ENCODE results near the gene SOX6.
"Not testable (repeated sequence)": the region's sequence is repeated elsewhere in the genome, so short reads cannot be mapped to it uniquely, and the experiment has no call there.

The SOX6 gene

DNA sequence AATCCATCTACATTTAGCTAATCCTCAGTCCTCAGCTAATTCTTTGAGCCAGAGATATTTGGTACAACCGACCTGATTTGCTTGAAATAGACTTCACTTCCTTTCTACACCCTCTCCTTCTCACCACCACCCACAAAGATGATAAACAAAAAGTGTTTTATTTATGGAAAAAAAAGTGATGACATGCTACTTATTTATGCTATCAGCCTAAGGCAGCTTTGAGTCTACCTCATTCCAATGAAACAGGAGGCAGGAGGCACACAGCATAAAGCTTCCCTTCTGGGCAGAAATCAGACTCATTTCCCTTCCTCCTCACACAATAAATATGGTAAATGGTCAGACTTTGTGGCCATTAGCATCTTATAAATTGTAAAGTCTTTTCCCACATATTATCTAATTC lies 325.7 kb downstream of the SOX6 start:
- DNase-seq: no peak

DNA sequence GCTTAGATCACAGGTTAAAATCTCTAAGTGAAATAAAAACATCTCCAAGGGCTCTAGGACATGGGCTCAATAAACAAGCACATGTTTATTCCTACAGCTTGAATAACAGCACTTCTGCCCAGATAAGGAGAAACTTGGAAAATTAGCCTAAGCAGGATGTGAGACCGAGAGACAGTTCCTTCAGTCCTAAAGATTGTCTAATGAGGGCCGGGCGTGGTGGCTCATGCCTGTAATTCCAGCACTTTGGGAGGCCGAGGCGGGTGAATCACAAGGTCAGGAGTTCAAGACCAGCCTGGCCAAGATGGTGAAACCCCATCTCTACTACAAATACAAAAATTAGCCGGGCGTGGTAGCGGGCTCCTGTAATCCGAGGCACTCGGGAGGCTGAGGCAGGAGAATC lies 327.2 kb downstream of the SOX6 start:
- not testable (repeated sequence) for DNase-seq

DNA sequence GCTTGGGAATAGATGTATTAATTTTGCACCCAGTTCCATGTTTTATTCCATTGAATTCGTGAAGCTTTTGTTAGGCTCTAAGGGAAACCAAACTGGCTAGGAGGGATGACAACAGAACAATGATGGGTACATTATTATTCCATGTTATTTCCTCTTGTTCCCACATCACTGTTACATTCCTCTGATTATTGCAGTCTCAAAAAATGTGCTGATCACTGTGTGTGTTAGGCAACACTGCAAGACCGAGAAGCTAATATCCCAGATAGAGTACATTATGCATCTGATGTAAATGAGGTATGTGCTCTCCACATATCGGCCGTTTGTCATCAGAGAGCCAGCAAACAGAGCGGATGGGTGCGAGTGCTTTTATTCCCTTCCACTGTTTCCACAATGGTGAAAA lies 327.9 kb downstream of the SOX6 start:
- no peak for DNase-seq

DNA sequence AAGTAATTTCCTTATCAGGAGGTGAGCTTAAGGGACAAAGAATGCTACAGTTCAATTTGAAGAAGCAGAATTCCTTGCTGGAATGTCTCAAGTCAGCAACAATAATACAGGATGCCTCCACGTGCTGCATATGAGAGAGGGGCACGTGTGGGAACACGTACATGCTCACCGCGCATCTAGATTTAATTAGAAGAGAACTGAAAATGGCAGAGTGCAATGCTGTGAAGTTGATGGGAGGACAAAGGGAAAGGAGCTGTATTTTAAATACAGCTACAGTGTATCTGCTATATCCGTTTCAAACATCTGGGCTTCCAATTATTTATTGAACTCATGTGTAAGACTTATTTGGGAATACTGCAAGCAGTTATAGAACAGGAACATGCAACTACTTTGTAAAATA lies 328.7 kb downstream of the SOX6 start:
- no peak for DNase-seq

DNA sequence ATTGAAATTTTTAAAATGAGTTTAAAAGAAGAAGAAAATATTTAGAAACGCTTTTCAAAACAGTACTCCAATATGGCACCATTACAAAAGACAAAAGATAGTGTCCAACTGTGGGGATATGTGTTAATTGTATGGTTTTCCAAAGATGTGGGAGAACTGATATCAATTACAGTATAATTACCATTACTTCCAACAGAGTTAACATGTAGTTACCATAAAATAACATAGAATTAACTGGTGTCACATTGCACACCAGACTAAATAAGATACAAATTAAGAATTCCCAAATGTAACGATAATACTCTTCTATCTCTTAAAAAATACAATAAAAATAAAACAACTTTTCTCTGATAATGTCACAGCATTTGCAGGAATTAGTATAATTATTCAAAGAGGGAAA lies 329.5 kb downstream of the SOX6 start:
- DNase-seq: no peak

DNA sequence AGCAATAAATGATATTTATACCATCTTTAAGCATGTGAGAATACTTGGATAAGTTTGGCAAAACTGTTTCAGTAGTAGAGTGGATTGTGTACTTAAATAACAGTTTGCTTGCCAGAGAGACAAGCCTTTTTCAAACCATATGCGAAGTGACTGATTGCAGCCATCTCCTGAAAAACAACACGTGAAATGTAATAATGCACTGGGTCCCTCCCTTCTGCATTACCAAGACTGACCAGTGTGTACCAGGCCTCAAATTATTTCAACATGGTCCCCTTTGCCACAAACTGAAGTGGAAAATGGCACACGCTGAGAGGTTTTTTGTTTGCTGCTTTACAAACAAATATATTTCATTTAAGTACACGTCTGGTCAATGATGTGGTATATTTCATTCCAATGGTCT lies 337.4 kb downstream of the SOX6 start:
- no peak for DNase-seq

DNA sequence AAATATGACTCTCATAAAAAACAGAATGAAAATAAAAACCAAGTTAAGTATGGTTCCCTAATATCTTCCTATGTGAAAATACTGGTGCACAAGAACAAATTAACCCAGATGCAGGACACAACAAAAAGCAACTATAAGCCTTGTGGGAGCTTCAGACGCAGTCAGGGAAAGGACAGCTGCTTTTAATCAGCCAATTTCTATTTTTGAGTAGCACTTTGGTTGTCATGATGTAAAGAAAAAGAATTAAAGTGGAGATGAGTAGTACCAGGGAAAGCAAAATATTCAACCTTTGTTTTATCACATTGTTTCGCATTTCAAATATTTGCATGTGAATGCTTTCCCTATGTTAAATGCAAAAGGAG lies 339.9 kb downstream of the SOX6 start:
- no peak for DNase-seq

DNA sequence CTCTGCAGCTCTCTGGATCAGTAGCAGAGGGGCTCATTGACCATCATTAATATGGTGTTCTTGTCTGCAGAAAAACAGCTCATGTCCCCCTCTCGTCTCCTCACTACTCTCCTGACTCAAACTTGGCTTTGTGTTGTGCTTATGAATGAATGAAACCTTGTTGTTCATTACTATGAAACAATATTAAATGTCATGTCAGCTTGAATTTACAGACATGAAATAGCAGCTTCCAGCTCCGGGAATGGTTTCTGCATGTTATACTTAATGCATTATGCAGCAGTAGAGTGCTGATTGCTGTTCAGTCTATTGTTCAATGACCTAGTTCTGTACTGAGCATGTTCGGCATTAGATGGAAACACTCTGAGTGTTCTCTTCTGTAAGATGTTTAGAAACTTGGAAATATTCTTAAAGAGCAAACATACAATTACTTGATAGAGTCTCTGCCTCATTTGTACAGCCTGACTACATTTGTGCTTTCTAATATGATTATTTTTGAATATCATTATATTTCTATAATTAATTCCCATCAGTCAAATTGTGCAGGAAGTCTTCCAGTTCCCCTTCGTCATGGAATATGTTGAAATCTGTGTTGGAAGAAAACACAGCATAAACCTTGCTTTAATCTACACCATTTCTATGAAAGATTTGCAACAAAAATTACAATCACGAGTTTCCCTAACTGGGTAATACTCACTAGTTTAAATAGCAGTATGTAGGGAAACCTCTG lies 340.4 kb downstream of the SOX6 start:
- no peak for DNase-seq

DNA sequence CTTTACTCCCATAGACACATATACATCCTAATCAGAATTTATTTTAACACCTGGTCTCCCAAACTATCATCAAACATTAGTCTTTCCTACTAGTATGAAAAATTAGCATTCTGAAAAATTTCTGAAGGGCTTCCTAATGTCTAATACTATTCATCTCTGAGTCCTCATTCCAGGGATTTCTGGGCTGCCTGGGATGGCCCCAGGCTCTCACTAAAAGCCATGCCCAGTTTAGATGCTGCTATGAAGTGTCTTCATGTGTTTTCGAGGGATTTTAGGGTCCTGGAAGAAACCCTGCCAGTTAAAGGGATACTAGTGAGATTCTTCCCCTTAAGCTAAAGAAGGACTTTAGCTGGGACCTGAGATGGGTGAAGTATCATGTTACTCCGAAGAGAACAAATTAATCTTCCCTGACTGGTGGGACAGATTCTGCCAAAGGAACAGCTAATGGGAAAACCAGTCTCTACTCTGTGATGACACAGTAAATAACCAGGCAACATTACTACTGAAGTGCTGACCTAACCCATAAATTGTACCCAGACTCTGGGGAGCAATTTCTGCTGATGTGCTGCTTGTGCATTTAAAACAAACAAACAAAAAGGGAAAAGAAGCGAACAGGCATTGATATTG lies 342.6 kb downstream of the SOX6 start:
- no peak for DNase-seq

DNA sequence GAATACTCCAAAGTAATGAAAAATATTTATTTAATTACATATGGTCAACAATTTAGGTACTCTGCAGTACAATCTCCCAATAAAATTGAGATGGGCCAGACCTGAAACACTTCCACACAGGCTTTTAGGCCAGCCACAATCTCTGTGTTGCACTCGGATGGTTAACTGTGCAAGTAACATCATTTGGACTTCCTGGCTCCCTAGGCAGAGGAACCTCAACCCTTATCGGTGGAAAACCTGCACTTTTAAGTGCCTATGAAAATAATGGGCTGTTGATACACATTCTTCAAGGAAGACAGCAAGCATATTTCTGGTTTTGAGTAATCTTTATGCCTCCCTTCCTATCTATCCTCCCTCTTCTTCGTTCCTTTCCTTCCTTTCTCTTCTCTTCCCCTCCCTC lies 343.1 kb downstream of the SOX6 start:
- DNase-seq: no peak

DNA sequence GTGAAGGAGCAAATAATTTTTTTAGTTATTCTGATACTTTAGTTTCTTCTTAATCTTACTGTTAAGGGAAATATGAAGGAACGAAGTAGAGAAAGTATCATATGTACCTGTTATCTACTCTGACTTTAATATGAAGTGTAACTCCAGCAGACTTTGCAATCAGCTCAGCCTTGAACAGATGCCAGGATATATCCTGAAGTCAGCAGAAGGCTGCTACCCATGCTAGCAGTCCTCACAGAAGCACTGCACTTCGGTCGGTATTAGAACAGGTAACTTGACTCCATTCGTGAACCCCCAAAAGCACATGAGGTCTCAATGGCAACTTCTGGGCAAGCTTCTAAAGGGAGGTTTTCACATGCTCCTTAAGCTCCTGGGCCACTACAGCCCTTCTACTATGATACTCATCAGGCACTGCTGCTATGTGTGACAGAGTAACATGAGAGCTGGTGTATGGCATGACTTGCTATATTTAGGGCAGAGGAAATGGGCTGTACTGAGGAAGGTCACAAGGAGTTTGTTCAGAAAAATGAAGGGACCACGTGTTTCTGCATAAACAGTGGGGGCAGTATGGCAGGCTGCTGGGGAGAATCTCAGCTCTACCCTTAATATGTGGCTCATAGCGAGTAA lies 344.1 kb downstream of the SOX6 start:
- DNase-seq: no peak

DNA sequence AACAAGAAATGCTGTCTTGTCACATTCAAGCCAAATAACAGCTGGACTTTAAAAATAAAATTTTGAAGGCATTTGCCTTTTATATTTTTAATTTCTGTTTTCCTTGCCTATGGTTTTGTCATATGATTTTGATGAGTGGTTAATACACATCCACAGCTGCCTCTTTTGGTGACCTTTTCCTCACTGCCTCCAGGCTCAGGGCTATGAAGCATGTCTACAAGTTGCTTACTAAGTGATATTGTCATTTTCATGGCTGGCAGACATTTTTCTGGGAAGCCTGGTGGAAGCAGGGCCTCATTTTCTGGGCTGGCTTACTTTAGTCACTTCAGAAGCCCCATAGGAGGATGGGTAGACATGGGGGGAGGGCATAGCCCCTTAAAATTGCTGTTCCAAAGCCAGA lies 344.9 kb downstream of the SOX6 start:
- DNase-seq: no peak

DNA sequence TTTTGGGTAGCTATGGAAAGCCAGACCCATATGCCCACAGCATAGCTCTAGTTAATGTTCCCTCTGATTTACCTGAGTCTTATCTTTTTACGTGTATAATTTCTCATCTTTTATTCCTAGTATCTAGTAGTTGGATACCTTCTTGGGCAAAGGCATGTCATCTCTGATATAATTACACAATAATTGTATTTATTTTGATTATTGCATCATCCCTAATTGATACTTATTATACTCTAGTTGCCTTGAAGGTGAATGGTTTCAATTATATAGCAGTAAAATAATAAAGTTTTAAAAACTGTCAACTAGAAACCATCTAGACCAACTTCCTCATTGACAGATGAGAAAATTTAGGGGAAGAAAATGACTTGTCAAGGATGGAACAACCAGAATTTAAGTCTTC lies 347.3 kb downstream of the SOX6 start:
- no peak for DNase-seq

DNA sequence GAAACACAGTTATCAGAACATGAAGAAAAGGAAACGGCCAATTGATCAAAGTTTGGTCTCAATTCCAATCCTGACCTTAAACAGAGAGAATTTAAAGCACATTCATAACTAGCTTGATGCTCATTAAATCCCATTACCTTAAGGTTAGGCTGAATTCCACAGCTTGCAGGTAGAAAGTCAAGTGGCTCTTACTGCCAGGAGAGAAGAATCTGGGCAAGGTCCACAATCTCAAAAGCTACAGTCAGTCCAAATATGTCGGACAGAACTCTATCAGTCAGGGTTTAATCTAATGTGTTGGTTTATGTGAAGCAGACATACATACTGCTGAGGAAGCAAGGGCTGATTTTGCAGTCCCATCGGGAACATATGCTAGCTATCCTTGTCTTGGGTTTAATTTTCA lies 348.8 kb downstream of the SOX6 start:
- DNase-seq: no peak

DNA sequence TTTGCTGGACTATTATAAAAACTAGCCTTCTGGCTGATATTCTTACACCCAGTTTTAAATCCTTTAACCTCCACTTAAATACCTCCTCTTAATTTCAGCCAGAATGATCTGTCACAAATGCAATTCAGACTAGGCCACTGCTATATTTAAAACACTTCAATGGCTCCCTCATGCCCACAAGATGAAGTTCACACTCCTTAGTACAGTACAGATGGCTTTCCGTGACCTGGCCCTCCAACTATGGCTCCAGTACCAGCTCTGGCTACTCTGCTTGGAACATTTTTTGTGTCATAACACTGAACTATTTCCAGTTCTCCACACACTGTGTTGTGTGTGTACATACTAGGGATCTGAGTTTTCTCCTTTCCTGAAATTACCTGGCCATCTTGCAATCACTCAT lies 353.4 kb downstream of the SOX6 start:
- DNase-seq: no peak

DNA sequence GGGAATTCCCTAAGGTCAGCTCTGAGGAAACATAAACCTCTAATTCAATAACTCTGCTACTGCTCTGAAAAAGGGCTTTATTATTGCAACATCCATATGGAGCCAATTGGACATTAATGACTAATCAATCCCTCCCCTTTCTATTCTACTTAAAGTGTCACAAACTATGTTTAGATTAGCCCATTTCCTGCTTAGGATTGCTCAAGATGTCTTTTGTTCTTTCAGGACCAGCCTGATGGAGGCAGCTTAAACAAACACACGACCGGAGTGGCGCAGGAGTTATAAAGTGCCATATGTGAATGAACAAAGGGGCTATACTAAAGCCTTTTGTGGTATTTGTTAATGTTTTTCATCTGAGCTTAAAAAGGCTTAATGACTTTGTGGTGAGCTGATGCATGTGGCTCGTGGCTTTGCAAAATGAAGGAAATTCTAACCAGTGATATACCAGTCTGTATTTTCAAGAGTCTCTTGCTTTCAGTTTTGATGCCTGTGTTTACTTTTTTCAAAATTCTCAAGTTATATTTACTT lies 354.4 kb downstream of the SOX6 start:
- DNase-seq: peak in 1 of 5 experiments; percentile 47

DNA sequence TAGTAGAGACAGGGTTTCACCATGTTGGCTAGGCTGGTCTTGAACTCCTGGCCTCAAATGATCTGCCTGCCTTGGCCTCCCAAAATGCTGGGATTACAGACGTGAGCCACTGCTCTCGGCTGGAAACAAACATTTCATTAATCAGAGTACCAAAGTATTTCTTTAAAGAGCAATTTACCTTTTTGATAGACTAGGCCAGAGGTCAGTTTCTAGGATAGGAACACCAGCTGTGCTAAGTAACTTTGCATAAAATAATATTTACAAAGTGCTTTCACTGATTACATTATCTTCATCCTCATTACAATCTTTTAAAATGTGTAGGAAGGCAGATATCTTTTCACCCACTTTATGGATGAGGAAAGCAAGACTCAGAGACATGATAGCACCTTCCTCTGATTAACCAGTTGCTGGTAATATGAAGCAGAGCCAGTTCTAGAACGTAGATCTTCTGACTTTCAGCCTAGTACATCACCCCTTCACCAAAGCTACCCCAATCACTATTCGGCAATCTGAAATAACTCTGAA lies 355.2 kb downstream of the SOX6 start:
- DNase-seq: no peak

DNA sequence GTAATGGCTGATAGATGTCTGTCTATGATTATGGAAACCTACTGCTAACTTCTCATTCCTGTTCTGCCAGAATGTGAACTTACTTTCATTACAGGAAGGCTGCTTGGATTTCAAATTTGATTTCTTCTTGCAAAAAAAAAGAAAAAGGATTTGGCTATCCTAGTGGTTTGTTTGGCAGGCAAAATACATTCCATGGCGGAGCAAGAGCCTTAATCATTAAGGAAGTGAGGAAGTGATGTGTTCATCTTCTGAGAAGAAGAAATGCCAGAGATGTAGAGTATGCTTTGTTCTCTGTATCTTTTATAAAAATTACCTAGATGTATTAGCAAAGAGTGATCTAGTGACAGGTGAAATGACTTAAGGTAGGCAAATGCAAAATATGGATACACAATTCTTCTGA lies 356.3 kb downstream of the SOX6 start:
- DNase-seq: no peak

DNA sequence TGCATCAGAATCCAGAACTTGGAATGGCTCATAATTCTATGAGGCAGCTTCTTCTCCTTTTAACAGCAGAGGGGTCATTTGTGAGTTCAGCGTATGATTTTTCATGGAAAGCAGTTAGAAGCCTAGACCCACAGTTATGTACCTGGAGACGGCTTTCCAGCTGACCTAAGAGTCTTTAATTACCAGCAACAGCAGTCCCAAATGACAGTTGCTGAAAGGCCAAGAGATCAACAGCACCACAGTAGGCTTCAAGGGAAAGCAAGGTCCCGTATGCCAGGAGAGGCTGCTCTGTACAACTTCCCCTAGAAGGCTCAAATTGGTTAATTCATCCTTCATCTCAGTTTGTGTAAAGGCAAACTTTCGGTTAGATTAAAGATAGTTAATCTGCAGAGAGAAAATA lies 363.0 kb downstream of the SOX6 start:
- no peak for DNase-seq

DNA sequence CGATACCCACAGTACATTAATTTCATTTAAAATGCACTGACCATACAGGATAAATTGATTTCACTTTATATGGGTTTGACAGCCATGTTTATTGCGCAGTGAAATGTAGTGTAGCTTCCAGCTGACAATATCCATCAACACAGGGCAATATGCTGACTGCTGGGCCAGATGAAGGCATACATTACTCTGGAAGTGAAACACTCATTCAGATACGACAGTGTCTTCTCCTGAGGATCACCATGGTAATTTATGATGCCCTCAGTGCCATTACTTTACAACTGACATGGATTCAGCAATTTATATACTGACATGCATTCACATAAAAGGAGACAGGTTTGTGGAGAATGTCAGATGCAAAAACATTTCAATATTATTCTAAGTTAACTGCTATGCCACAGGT lies 365.1 kb downstream of the SOX6 start:
- no peak for DNase-seq

DNA sequence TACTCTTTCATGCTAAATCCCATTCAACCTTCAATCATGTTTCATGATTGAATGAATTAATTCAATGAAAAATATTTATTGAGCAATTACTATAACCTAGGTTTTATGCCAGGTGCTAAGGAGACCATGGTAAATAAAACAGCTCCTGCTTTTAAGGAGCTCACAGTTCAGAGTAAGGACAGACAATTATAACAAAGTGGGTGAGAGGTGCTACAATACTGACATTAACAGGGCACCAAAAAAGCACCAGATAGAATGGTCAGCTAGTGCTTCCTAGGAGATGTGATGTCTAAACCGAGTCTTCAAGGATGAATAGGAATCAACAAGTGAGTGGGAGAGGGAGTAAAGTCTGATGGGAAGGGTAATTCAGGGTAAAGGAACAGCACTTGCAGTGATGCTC lies 366.7 kb downstream of the SOX6 start:
- DNase-seq: no peak

DNA sequence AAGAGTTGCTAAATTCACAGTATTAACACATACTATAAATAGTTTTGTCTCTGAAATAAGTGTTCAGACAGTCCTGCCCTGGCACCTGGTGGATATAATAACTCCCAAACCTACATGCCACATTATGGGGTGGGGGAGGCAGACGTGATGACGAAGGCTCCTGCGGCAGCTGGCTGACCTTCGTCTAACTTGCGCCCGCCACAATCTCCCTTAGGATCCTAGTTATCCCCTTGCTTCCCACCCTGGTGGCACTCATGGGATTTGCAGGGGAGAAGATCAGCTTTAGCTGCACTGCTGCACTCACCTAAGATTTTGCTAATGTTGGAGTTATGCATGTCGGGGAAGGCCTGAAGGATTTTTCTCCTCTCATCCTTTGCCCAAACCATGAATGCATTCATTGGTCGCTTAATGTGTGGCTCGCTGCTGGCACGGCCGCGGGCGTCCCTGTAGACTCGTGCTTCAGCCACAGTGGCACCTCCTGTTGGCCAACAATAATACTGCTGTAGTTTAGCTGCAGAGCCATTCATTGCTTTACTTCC lies 367.6 kb downstream of the SOX6 start:
- no peak for DNase-seq

DNA sequence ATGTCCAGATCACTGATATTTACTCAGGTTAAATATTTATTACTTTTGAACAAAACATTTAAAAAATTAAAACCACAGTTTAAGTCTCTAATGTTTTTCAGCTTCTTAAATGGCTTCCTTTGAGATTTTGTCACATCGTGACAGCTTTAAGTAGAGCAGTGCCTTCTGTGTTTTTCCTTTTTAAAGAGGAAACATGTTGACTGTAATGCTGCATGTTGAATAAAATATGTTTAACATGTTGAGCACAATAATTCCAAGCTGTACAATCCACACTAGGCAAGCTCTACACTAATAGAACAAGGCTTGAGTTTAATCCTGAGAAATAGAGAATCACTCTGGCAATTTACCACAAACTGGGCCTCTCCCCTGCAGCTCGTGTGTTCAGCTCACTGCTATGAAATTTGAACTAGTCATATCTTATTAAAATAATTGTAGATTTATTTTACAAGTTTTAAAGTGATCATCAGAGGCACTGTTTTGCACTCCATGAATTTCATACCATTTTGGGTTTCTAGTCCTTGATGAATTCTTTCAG lies 368.3 kb downstream of the SOX6 start:
- no peak for DNase-seq
